T-helper 9 cell (primary cell): ENCODE results near the gene SLC12A7.
"Not testable (repeated sequence)": the region's sequence is repeated elsewhere in the genome, so short reads cannot be mapped to it uniquely, and the experiment has no call there.

Experiments
- DNase-seq: peaks from one replicate; pipeline ENCODE4 v3.0.0-alpha.2; 2020

SLC12A7 gene

GRCh38 chr5:1003296-1003937 is 108.4 kb downstream of the SLC12A7 start:
- no peak for DNase-seq

GRCh38 chr5:1002836-1003235 is 109.0 kb downstream of the SLC12A7 start:
- no peak for DNase-seq

- no peak for DNase-seq
Observed at GRCh38 chr5:1002271-1002546, 109.7 kb downstream of the SLC12A7 start.

GRCh38 chr5:1001406-1002270 is 110.2 kb downstream of the SLC12A7 start:
- no peak for DNase-seq

- not testable (repeated sequence) for DNase-seq
Observed at GRCh38 chr5:1000831-1001230, 111.0 kb downstream of the SLC12A7 start.
